GM21576 (cell line): ENCODE data around the gene KIAA1671.

ENCODE experiments used
- ATAC-seq: cut with Tn5 transposase; IDR thresholded peaks from one replicate; pipeline ENCODE4 v1.9.1; 2021; ENCODE audit warnings: mild to moderate bottlenecking, moderate library complexity; ENCODE audit not compliant: unreplicated experiment

The KIAA1671 gene

GRCh38 chr22:25061605-25062376, 109.3 kb downstream of the KIAA1671 start:
- no peak for ATAC-seq

- ATAC-seq: no peak
These were observed 110.0 kb downstream of the KIAA1671 start for GRCh38 chr22:25062386-25063085.

- ATAC-seq: no peak
These were observed 112.5 kb downstream of the KIAA1671 start for GRCh38 chr22:25064894-25065560.

GRCh38 chr22:25066861-25067435, 114.4 kb downstream of the KIAA1671 start:
- ATAC-seq: no peak

- ATAC-seq: no peak
These were observed 115.4 kb downstream of the KIAA1671 start for GRCh38 chr22:25067851-25068421.

GRCh38 chr22:25068707-25069106, 116.2 kb downstream of the KIAA1671 start:
- ATAC-seq: no peak

- no peak for ATAC-seq
These were observed 116.9 kb downstream of the KIAA1671 start for GRCh38 chr22:25069426-25069757.

GRCh38 chr22:25069758-25070481, 117.4 kb downstream of the KIAA1671 start:
- ATAC-seq: no peak

- ATAC-seq: no peak
These were observed 118.4 kb downstream of the KIAA1671 start for GRCh38 chr22:25070956-25071355.

- no peak for ATAC-seq
These were observed 119.2 kb downstream of the KIAA1671 start for GRCh38 chr22:25071720-25072119.

GRCh38 chr22:25072406-25072805, 119.9 kb downstream of the KIAA1671 start:
- no peak for ATAC-seq

GRCh38 chr22:25076336-25076735, 123.8 kb downstream of the KIAA1671 start:
- ATAC-seq: no peak

GRCh38 chr22:25077056-25077455, 124.5 kb downstream of the KIAA1671 start:
- no peak for ATAC-seq

GRCh38 chr22:25077964-25078363, 125.4 kb downstream of the KIAA1671 start:
- ATAC-seq: no peak

GRCh38 chr22:25078591-25078990, 126.1 kb downstream of the KIAA1671 start:
- no peak for ATAC-seq

GRCh38 chr22:25080855-25081254, 128.3 kb downstream of the KIAA1671 start:
- no peak for ATAC-seq

- ATAC-seq: no peak
These were observed 128.9 kb downstream of the KIAA1671 start for GRCh38 chr22:25081409-25081824.

GRCh38 chr22:25082096-25082495, 129.6 kb downstream of the KIAA1671 start:
- no peak for ATAC-seq

- no peak for ATAC-seq
These were observed 130.7 kb downstream of the KIAA1671 start for GRCh38 chr22:25083056-25083806.

GRCh38 chr22:25083807-25084200, 131.3 kb downstream of the KIAA1671 start:
- ATAC-seq: no peak
